ENCODE results near the gene KHDRBS2.

The KHDRBS2 gene

DNA sequence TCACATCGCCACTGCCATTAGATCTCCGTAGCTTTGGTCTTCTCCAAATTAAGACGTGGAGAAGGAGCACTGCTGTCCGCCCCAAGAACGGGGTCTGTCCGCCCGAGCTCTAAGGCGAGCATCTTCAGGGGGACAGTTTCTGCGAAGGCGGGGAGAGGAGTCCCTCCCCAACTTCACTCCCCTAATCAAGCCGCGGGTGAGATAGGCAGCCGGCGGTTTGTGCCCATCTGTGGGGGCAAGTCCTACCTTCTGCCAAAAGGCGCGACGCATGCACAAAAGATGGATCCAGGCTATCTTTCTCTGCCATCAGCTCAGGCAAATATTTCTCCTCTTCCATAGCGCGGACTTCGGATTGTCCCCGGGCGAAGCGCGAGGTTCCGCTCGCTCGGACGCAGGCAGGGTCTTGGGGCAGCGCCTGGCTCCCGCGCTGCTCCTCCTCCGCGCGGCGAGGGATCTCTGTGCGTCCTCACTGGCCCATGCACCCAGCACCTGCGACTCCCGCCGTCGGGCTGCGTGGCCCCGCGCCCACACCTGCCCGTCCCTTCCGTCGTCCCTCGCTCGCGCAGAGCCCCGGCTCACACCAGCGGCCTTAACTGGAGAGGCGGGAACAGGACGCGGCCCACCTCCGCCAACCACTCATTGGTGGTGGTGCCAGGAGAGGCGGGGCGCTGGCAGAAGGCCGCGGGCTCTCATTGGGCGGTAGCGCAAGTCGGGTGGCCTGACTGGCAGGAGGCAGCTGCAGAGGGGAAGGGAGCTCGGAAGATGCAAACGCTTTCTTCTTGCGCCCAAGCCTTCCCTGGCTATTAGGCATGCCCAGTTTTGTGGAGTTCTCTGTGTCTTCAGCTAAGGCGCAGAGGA lies at the start of gene KHDRBS2:
TSS of gene KHDRBS2 (minus strand) at position 614 of the 858 bp plus-strand sequence.
- DNase-seq: peak; percentile 82

GRCh38 chr6:62328607-62329006 lies 42.6 kb upstream of the KHDRBS2 start:
- DNase-seq: no peak

DNA sequence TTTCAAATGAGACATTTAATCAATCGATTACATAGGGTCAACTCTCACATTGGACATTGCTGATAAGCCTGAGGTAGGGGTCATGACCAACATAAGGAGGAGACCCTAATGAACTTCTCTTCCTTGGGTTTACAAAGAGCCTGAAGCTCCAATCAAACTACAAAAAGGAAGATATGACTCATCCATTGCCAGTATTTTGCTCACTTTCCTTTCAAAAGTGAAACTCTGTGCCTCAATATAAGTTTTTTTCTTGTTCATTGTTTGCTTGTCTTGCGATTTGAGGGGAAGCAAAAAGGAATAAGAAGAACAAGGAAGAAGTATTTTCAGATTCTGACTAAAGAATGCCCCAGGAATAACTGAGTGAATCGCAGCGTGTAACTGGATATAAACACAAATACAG lies 38.8 kb upstream of the KHDRBS2 start:
- no peak for DNase-seq

GRCh38 chr6:62323818-62324431 lies 37.9 kb upstream of the KHDRBS2 start:
- DNase-seq: no peak

DNA sequence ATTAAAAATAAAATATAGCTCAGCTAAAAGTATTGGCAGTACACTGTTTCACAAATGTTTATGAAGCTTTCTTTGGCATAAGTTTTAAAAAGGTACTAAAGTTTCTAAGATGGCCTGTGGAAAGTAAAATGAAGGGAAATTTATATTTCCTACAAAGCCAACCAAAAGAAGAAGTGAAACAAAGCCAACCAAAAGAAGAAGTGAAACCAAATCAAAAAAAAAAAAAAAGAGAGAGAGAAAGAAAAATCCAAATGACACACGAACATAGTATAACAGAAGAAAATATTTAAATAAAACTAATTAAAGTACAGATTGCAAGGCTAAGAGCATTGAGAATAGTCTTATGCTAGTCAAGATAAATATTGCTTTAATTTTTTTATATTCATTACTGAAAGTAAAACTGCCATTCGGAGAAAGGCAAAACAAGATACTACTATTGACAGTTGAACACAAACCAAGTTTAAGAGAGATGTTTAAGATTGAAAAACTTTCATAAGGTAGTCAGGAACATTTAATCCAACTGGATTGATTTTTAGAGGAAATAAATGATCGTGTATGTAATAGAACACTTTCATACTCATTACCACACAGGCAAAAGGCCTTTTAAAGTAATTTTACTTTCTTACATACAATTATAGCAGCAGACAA lies 12.8 kb upstream of the KHDRBS2 start:
- DNase-seq: no peak

DNA sequence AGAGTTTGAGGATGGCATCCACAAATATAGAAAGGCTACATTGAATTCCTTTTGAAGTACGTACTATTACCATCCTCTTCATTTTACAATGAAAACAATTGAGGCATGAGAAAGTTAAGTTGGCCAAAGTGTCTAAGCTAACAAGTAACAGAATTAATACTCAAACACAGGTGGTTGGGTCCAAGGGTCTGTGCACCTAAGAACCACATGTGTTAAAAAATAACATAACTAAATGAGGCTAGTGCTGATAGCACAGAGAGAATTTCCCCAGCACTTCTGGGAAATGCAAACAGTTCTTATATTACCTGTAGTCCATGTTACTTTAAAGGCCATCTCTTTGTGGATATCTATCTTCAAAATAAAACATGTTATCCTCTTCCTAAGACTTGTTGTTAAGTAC lies 10.5 kb upstream of the KHDRBS2 start:
- DNase-seq: no peak

DNA sequence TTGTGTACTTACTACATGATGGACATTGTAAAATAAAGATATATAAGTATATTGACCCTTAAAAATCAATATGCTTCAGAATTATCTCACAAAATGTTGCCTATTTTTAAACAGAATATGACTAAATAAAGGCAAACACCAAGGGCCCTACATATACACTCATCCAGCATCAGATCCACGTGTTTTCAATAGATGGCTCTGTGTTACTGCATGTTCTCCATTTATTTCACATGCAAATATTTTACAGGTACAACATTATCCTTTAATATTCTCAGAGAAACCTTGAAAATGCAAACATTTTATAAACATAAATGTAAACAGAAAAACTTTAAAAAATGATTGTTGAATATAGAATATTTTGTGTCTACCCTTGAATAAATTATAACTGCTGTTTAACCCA lies 2.9 kb upstream of the KHDRBS2 start:
- DNase-seq: no peak

DNA sequence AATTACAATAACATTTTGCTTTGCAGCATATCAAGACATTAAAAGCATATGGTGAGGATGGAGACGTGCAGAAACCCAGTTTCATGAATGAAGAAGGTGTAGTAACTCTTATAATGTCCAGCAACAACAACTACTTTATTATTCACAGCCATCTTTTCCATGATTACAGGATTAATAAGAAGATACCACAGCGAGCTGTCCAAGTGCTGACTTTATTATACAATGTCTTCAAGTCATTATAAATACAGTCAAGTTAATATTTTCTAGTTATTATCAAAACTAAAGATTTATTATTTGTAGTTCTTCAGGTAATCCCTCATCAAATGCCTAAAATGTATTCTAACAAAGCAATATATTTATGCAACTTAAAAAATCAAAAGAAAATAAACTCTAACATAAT lies 2.5 kb upstream of the KHDRBS2 start:
- DNase-seq: no peak

- DNase-seq: peak; percentile 32
Measured at GRCh38 chr6:62286470-62286843, 432 bp upstream of the KHDRBS2 start.

GRCh38 chr6:62284725-62285124 lies 1.3 kb downstream of the KHDRBS2 start:
- no peak for DNase-seq

GRCh38 chr6:62283796-62284411 lies 2.1 kb downstream of the KHDRBS2 start:
- no peak for DNase-seq

- no peak for DNase-seq
Measured at GRCh38 chr6:62283365-62283764, 2.7 kb downstream of the KHDRBS2 start.

GRCh38 chr6:62280099-62280498 lies 5.9 kb downstream of the KHDRBS2 start:
- DNase-seq: no peak

GRCh38 chr6:62272114-62272513 lies 13.9 kb downstream of the KHDRBS2 start:
- no peak for DNase-seq

DNA sequence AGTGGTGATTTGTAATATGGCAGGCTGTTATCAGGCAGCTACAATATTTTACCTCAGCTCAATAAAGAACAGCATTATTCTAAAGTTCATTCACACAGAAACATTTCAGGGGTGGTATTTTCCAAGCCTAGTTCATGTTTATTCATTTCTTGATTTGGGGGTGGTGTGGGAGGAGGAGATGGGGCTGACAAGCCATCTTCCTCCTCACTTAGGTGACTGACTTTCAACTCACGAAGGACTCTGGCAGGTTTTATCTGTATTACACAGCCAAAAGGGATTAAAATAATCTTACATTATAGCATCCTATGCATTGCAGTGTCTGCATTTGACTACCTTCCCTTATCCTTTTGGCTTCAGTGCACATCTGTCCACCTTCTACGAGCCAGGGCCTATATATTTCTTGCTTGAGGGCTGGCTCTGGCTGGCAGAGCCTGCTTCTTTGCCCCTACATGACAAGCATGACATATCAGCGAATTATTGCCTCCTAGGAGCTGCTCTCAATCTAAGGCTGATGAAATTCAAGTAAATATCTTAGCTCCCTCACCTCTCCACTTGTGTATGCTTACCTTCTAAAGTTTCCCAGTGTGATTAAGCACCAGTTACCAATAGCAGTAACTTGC lies 20.0 kb downstream of the KHDRBS2 start:
- no peak for DNase-seq

GRCh38 chr6:62262283-62262682 lies 23.7 kb downstream of the KHDRBS2 start:
- DNase-seq: no peak

GRCh38 chr6:62246087-62246486 lies 39.9 kb downstream of the KHDRBS2 start:
- no peak for DNase-seq

GRCh38 chr6:62236784-62237183 lies 49.2 kb downstream of the KHDRBS2 start:
- DNase-seq: no peak

- no peak for DNase-seq
Measured at GRCh38 chr6:62229231-62229630, 56.8 kb downstream of the KHDRBS2 start.

- no peak for DNase-seq
Measured at GRCh38 chr6:62217866-62218265, 68.2 kb downstream of the KHDRBS2 start.

DNA sequence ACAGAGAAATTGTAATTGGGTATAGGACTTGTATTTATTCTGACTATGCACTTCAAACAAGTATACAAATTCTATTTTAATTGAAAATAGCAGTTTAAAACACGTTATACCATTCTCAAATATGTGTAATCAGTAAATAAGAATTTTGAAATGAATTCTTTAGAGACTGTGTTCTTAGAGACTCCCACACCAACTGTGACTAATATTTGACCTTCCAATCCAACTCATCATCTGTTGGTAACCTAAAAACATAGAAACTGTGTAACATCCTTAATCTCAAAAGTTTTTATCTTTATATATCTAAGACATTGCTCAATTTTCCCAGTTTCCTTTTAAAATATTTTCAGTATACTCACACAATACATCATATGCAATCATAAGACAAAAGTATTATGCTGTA lies 83.9 kb downstream of the KHDRBS2 start:
- DNase-seq: no peak

- DNase-seq: no peak
Measured at GRCh38 chr6:62192593-62192992, 93.4 kb downstream of the KHDRBS2 start.

- no peak for DNase-seq
Measured at GRCh38 chr6:62175195-62175594, 110.8 kb downstream of the KHDRBS2 start.

All from NCI-H510A (cell line).